Kidney (tissue), 14 donors: ENCODE results near the gene ADCY2. TPM values are rescaled to one million over a fixed set of nuclear protein-coding genes. Genes with fewer than 3 reads are reported as not detected.

Experiments
- DNase-seq, 5 donors: peaks; one replicate each; pipeline ENCODE4 v3.0.0-alpha.2; 2013 to 2020
- FAIRE-seq: peaks from 2 replicates; lab custom pipeline; 2012; peaks lifted over from hg19 to GRCh38; lab: Jason Lieb, UNC
- H3K27ac ChIP-seq, 2 donors: one replicate each; pipeline ENCODE4 v1.7.0; 2013; ENCODE audit warnings: low read depth in 2 of 2, low read length in 2 of 2, inconsistent platforms in 1 of 2
- H3K27me3 ChIP-seq: one replicate; pipeline ENCODE4 v1.7.1; 2013; ENCODE audit warnings: low read length, inconsistent platforms; ENCODE audit not compliant: control insufficient read depth, insufficient read depth
- H3K36me3 ChIP-seq, 3 donors: one replicate each; pipeline versions ENCODE4 v1.7.0 to v1.7.1; 2013; ENCODE audit warnings: low read length in 3 of 3, control low read depth in 1 of 3, inconsistent platforms in 1 of 3; ENCODE audit not compliant: insufficient read depth in 3 of 3, control insufficient read depth in 2 of 3
- H3K4me1 ChIP-seq, 3 donors: one replicate each; pipeline versions ENCODE4 v1.7.0 to v1.7.1; 2013; ENCODE audit warnings: low read length in 3 of 3, inconsistent platforms in 1 of 3, low read depth in 1 of 3; ENCODE audit not compliant: control insufficient read depth in 2 of 3, insufficient read depth in 2 of 3
- H3K4me3 ChIP-seq, 3 donors: one replicate each; pipeline versions ENCODE4 v1.7.0 to v1.8.1; 2013; ENCODE audit warnings: low read length in 3 of 3, control low read depth in 1 of 3, inconsistent platforms in 1 of 3
- H3K9ac ChIP-seq, 3 donors: one replicate each; pipeline versions ENCODE4 v1.7.0 to v1.7.1; 2013; ENCODE audit warnings: low read length in 3 of 3, control low read depth in 1 of 3, inconsistent platforms in 1 of 3
- H3K9me3 ChIP-seq, 3 donors: one replicate each; pipeline versions ENCODE4 v1.7.0 to v1.7.1; 2013; ENCODE audit warnings: low read length in 3 of 3, control low read depth in 1 of 3, inconsistent platforms in 1 of 3; ENCODE audit not compliant: control insufficient read depth in 2 of 3, insufficient read depth in 1 of 3
- CTCF ChIP-seq: IDR thresholded peaks from 3 replicates; pipeline ENCODE4 v1.5.1; 2012; ENCODE audit warnings: mild to moderate bottlenecking, moderate library complexity, borderline replicate concordance; ENCODE audit not compliant: insufficient read depth; ENCODE audit errors: extremely low read depth
- intact Hi-C: fragments of 100-400 bp; cut with DNase I; formaldehyde crosslinking; loops from one replicate; pipeline ENCODE4 v1.11.1; 2022
- polyA plus RNA-seq: library from polyadenylated mRNA; stranded (reverse); fragments of 350-450 nt; fragmentation: Illumina TruSeq; extraction: RNeasy Lipid Tissue Mini Kit (QIAGEN cat#74804); gene quantifications from one replicate; pipeline ENCODE4 v1.2.3, GENCODE V29; 2014; ENCODE audit warnings: low read depth, low replicate concordance; ENCODE audit not compliant: insufficient read depth
- total RNA-seq: library from RNA; stranded (reverse); fragmentation: NEBNext Ultra II Directional; extraction: Animal tissue kit (Norgen Biotek cat#: 25700); gene quantifications from one replicate; pipeline ENCODE4 v1.2.1, GENCODE V29; 2021
- donor health status: control.
- donor health status: control.
- donor health status: control.
- donor health status: control.
- donor health status: control.
- donor health status: DM: yes; HTN: yes; CAD: no.
- donor health status: Normal renal cell carcinoma (clear cell type).

The ADCY2 gene
- total and polyA plus RNA-seq, 2 donors from 2014 or later, result 0.17 to 2.2 TPM

GRCh38 chr5:7436521-7436920 is 40.6 kb downstream of the ADCY2 start:
- TF ChIP-seq CTCF, result no peak
- no peak for DNase-seq
- Histone ChIP-seq H3K27me3 (no peaks in the 10 kb centered on the region), H3K36me3 (no peaks in the 10 kb centered on the region), H3K27ac (no peak overlapping the region), H3K9ac (no peak overlapping the region), H3K9me3 (no peaks in the 10 kb centered on the region), H3K4me3 (no peak overlapping the region), H3K4me1 (no peaks in the 10 kb centered on the region)
- FAIRE-seq, result no peak
- intact Hi-C loops, result no loop called here

GRCh38 chr5:7437836-7438235 is 41.9 kb downstream of the ADCY2 start:
- Histone ChIP-seq H3K27me3 (no peaks in the 10 kb centered on the region), H3K4me3 (no peak overlapping the region), H3K27ac (no peak overlapping the region), H3K4me1 (no peaks in the 10 kb centered on the region), H3K36me3 (no peaks in the 10 kb centered on the region), H3K9ac (no peak overlapping the region), H3K9me3 (no peaks in the 10 kb centered on the region)
- DNase-seq (no peak), FAIRE-seq (no peak)
- no peak for TF ChIP-seq CTCF
- intact Hi-C loops, result no loop called here

- no peak overlapping the region for H3K4me3 ChIP-seq
- intact Hi-C loops, result no loop called here
These were observed 49.1 kb downstream of the ADCY2 start for GRCh38 chr5:7445068-7445467.

More at GRCh38 chr5:7445068-7445467, 49.1 kb downstream of the ADCY2 start:
- DNase-seq (peak in 2 of 5 donors; percentile 32 to 35), FAIRE-seq (no peak)
- Histone ChIP-seq H3K9ac (no peak overlapping the region), H3K27me3 (no peaks in the 10 kb centered on the region), H3K9me3 (no peaks in the 10 kb centered on the region), H3K4me1 (no peaks in the 10 kb centered on the region), H3K36me3 (no peaks in the 10 kb centered on the region), H3K27ac (no peak overlapping the region)
- TF ChIP-seq CTCF, result no peak
